ENCODE results near the gene POLR3H. TPM values are rescaled to one million over a fixed set of nuclear protein-coding genes. Genes with fewer than 3 reads are reported as not detected.
"Not testable (repeated sequence)": the region's sequence is repeated elsewhere in the genome, so short reads cannot be mapped to it uniquely, and the experiment has no call there.

Gene POLR3H
- polyA plus RNA-seq, 1 donor (not counting 4 experiments of a cell fraction or from before 2014, with no cell fraction given) = 44.7 TPM

GRCh38 chr22:41561335-41561734, 17.1 kb upstream of the POLR3H start:
- FAIRE-seq = no peak
- no peaks in the 10 kb centered on the region for H3K9me1 ChIP-seq (ENCODE audit: control insufficient read depth, extremely low read depth, insufficient read depth, low read length)

GRCh38 chr22:41560095-41560471, 15.8 kb upstream of the POLR3H start:
- no peak overlapping the region for H2AFZ ChIP-seq (ENCODE audit: control insufficient read depth, low read length)
- dilution Hi-C loops (cut with MboI; ENCODE audit: extremely low pct_ligation_motif_present, low sequenced_read_pairs) = no loop called here
- FAIRE-seq (no peak), DNase-seq (ENCODE audit: low read depth, low spot score) (no peak)
- peaks cover 6% of the 10 kb centered on the region for H3K4me1 ChIP-seq (ENCODE audit: control insufficient read depth, extremely low read depth, insufficient read depth, low read length)
- H4K20me1 ChIP-seq (ENCODE audit: control insufficient read depth, extremely low read depth, insufficient read depth, low read length) = no peaks in the 10 kb centered on the region
- H3K27me3 ChIP-seq (ENCODE audit: control insufficient read depth, extremely low read depth, insufficient read depth, low read length) = peaks cover 28% of the 10 kb centered on the region
- H3K27ac ChIP-seq (ENCODE audit: control insufficient read depth, insufficient read depth, low read length) = no peak overlapping the region
- no peaks in the 10 kb centered on the region for H3K9me1 ChIP-seq (ENCODE audit: control insufficient read depth, extremely low read depth, insufficient read depth, low read length)
- no peaks in the 10 kb centered on the region for H3K79me2 ChIP-seq (ENCODE audit: control insufficient read depth, insufficient read depth, low read length)
- no peak overlapping the region for H3K4me3 ChIP-seq (ENCODE audit: control insufficient read depth in 2 of 3, extremely low read depth in 1 of 3, insufficient read depth in 2 of 3, low read depth in 1 of 3, low read length in 3 of 3)
- H3K9me3 ChIP-seq (ENCODE audit: control insufficient read depth, low read depth, low read length) = no peaks in the 10 kb centered on the region
- no peak for TF ChIP-seq EZH2 (IDR thresholded peaks at IDR 0.05; ENCODE audit: low read length)
- TF ChIP-seq, protein P1, sequence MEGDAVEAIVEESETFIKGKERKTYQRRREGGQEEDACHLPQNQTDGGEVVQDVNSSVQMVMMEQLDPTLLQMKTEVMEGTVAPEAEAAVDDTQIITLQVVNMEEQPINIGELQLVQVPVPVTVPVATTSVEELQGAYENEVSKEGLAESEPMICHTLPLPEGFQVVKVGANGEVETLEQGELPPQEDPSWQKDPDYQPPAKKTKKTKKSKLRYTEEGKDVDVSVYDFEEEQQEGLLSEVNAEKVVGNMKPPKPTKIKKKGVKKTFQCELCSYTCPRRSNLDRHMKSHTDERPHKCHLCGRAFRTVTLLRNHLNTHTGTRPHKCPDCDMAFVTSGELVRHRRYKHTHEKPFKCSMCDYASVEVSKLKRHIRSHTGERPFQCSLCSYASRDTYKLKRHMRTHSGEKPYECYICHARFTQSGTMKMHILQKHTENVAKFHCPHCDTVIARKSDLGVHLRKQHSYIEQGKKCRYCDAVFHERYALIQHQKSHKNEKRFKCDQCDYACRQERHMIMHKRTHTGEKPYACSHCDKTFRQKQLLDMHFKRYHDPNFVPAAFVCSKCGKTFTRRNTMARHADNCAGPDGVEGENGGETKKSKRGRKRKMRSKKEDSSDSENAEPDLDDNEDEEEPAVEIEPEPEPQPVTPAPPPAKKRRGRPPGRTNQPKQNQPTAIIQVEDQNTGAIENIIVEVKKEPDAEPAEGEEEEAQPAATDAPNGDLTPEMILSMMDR (optimal IDR thresholded peaks at IDR 0.05 in 1 of 3, IDR thresholded peaks at IDR 0.05 in 1 of 3, conservative IDR thresholded peaks at IDR 0.05 in 1 of 3; ENCODE audit: extremely low read depth in 1 of 3, insufficient read depth in 2 of 3, low read length in 3 of 3) = no peak
- no peak overlapping the region for H3K4me2 ChIP-seq (ENCODE audit: control insufficient read depth, extremely low read depth, insufficient read depth, low read depth, low read length)
- no peaks in the 10 kb centered on the region for H3K36me3 ChIP-seq (ENCODE audit: control insufficient read depth in 2 of 2, extremely low read depth in 1 of 2, insufficient read depth in 2 of 2, low read length in 2 of 2)
- H3K9ac ChIP-seq (ENCODE audit: control insufficient read depth, extremely low read depth, insufficient read depth, low read length) = no peak overlapping the region

More at GRCh38 chr22:41561335-41561734, 17.1 kb upstream of the POLR3H start:
- Histone ChIP-seq H3K9me3 (ENCODE audit: control insufficient read depth, low read depth, low read length) (no peaks in the 10 kb centered on the region), H3K27me3 (ENCODE audit: control insufficient read depth, extremely low read depth, insufficient read depth, low read length) (peaks cover 28% of the 10 kb centered on the region), H3K27ac (ENCODE audit: control insufficient read depth, insufficient read depth, low read length) (no peak overlapping the region), H3K36me3 (ENCODE audit: control insufficient read depth in 2 of 2, extremely low read depth in 1 of 2, insufficient read depth in 2 of 2, low read length in 2 of 2) (no peaks in the 10 kb centered on the region), H2AFZ (ENCODE audit: control insufficient read depth, low read length) (no peak overlapping the region), H4K20me1 (ENCODE audit: control insufficient read depth, extremely low read depth, insufficient read depth, low read length) (no peaks in the 10 kb centered on the region), H3K4me1 (ENCODE audit: control insufficient read depth, extremely low read depth, insufficient read depth, low read length) (peaks cover 11% of the 10 kb centered on the region), H3K4me3 (ENCODE audit: control insufficient read depth in 2 of 3, extremely low read depth in 1 of 3, insufficient read depth in 2 of 3, low read depth in 1 of 3, low read length in 3 of 3) (no peak overlapping the region), H3K79me2 (ENCODE audit: control insufficient read depth, insufficient read depth, low read length) (no peaks in the 10 kb centered on the region), H3K9ac (ENCODE audit: control insufficient read depth, extremely low read depth, insufficient read depth, low read length) (no peak overlapping the region), H3K4me2 (ENCODE audit: control insufficient read depth, extremely low read depth, insufficient read depth, low read depth, low read length) (no peak overlapping the region)
- DNase-seq (ENCODE audit: low read depth, low spot score) = no peak
- dilution Hi-C loops (cut with MboI; ENCODE audit: extremely low pct_ligation_motif_present, low sequenced_read_pairs) = no loop called here
- TF ChIP-seq EZH2 (IDR thresholded peaks at IDR 0.05; ENCODE audit: low read length) = no peak
- TF ChIP-seq, protein P1 (optimal IDR thresholded peaks at IDR 0.05 in 1 of 3, IDR thresholded peaks at IDR 0.05 in 1 of 3, conservative IDR thresholded peaks at IDR 0.05 in 1 of 3; ENCODE audit: extremely low read depth in 1 of 3, insufficient read depth in 2 of 3, low read length in 3 of 3) = no peak

- H3K4me3 ChIP-seq (ENCODE audit: control insufficient read depth in 2 of 3, extremely low read depth in 1 of 3, insufficient read depth in 2 of 3, low read depth in 1 of 3, low read length in 3 of 3); H3K36me3 ChIP-seq (ENCODE audit: control insufficient read depth in 2 of 2, extremely low read depth in 1 of 2, insufficient read depth in 2 of 2, low read length in 2 of 2); H3K27ac ChIP-seq (ENCODE audit: control insufficient read depth, insufficient read depth, low read length); H3K9ac ChIP-seq (ENCODE audit: control insufficient read depth, extremely low read depth, insufficient read depth, low read length); dilution Hi-C loops (cut with MboI; ENCODE audit: extremely low pct_ligation_motif_present, low sequenced_read_pairs); H3K9me3 ChIP-seq (ENCODE audit: control insufficient read depth, low read depth, low read length); DNase-seq (ENCODE audit: low read depth, low spot score); H3K4me1 ChIP-seq (ENCODE audit: control insufficient read depth, extremely low read depth, insufficient read depth, low read length); H4K20me1 ChIP-seq (ENCODE audit: control insufficient read depth, extremely low read depth, insufficient read depth, low read length); H2AFZ ChIP-seq (ENCODE audit: control insufficient read depth, low read length); FAIRE-seq; H3K79me2 ChIP-seq (ENCODE audit: control insufficient read depth, insufficient read depth, low read length); H3K9me1 ChIP-seq (ENCODE audit: control insufficient read depth, extremely low read depth, insufficient read depth, low read length); H3K4me2 ChIP-seq (ENCODE audit: control insufficient read depth, extremely low read depth, insufficient read depth, low read depth, low read length): not testable (repeated sequence)
- peaks cover 29% of the 10 kb centered on the region for H3K27me3 ChIP-seq (ENCODE audit: control insufficient read depth, extremely low read depth, insufficient read depth, low read length)
Observed at GRCh38 chr22:41558241-41558630, 14.0 kb upstream of the POLR3H start.
